GM20000 (cell line): Measurements from ENCODE around the gene TOX2.
A peak's percentile ranks its signal among the peaks of the same experiment; 100 is the strongest.

Experiments
- DNase-seq: peaks from one replicate; pipeline ENCODE4 v3.0.0; 2012; ENCODE audit warnings: low spot score
- CTCF ChIP-seq: IDR thresholded peaks from 2 replicates; pipeline ENCODE4 v1.5.1; 2012; ENCODE audit warnings: mild to moderate bottlenecking, control low read depth; ENCODE audit errors: extremely low read depth, missing control alignments

The TOX2 gene

GRCh38 chr20:43953919-43954592 lies 39.4 kb downstream of the TOX2 start:
- TF ChIP-seq CTCF, result no peak
- DNase-seq, result no peak

- DNase-seq, result no peak
- no peak for TF ChIP-seq CTCF
These were observed 40.0 kb downstream of the TOX2 start for GRCh38 chr20:43954704-43955061.

- no peak for TF ChIP-seq CTCF
- DNase-seq, result peak; percentile 51
These were observed 40.6 kb downstream of the TOX2 start for GRCh38 chr20:43955062-43955749.

GRCh38 chr20:43955750-43956191 lies 41.1 kb downstream of the TOX2 start:
- no peak for DNase-seq
- TF ChIP-seq CTCF, result no peak

GRCh38 chr20:43957392-43957791 lies 42.7 kb downstream of the TOX2 start:
- no peak for TF ChIP-seq CTCF
- no peak for DNase-seq

GRCh38 chr20:43958626-43959025 lies 44.0 kb downstream of the TOX2 start:
- TF ChIP-seq CTCF, result no peak

GRCh38 chr20:43959079-43959919 lies 44.6 kb downstream of the TOX2 start:
- no peak for DNase-seq
- no peak for TF ChIP-seq CTCF

More at GRCh38 chr20:43958626-43959025, 44.0 kb downstream of the TOX2 start:
- DNase-seq, result no peak
